ENCODE measurements around the gene KRTAP10-12. TPM values are rescaled to one million over a fixed set of nuclear protein-coding genes. Genes with fewer than 3 reads are reported as not detected.

Gene KRTAP10-12
- polyA plus RNA-seq, 1 of the 3 experiments (the other 2 are of a cell fraction), result not detected

- ChIA-PET CTCF (interaction anchor here (1.5 kb wide), 1 partner anchor 99 kb away, joined by 4 read pairs; no protein-coding TSS in a partner anchor), POLR2A (no interaction called here)
- Histone ChIP-seq H3K9me2 (no peaks in the 10 kb centered on the region), H3K4me3 (ENCODE audit: low read depth in 2 of 2, low read length in 1 of 2) (no peak overlapping the region), H3K4me1 (ENCODE audit: control insufficient read depth in 1 of 2, insufficient read depth in 2 of 2, low read depth in 1 of 2, low read length in 1 of 2) (no peaks in the 10 kb centered on the region; a peak in 1 of 4 replicates), H3F3A (replicated peaks; ENCODE audit: insufficient read depth) (no peaks in the 10 kb centered on the region), H3K27ac (ENCODE audit: low read depth in 2 of 2, low read length in 1 of 2) (no peak overlapping the region), H3K9me3 (0 out of 2 replicates have a peak, but pooled peaks cover 18% of the 10 kb centered on the region), H3K79me2 (ENCODE audit: insufficient read depth) (no peaks in the 10 kb centered on the region), H3K9ac (no peak overlapping the region), H4K20me1 (ENCODE audit: insufficient read depth) (no peaks in the 10 kb centered on the region), H3K27me3 (ENCODE audit: insufficient read depth) (peaks cover 38% of the 10 kb centered on the region), H3K36me3 (replicated peaks in 1 of 2; ENCODE audit: control insufficient read depth in 1 of 2, insufficient read depth in 2 of 2, low read length in 1 of 2) (no peaks in the 10 kb centered on the region), H2AFZ (ENCODE audit: low read depth) (no peak overlapping the region), H3K4me2 (no peak overlapping the region)
- no peak for DNase-seq
- WGBS (ENCODE audit: low lambda C conversion rate), result 14% methylated on average over 9 of the region's 11 CpGs
- TF ChIP-seq SIN3A (IDR thresholded peaks at IDR 0.05; ENCODE audit: borderline replicate concordance, low read depth, low read length) (no peak), MXI1 (IDR thresholded peaks at IDR 0.05; ENCODE audit: low read depth, low read length) (no peak), RXRA (IDR thresholded peaks at IDR 0.05; ENCODE audit: borderline replicate concordance, low read depth) (no peak)
Measured at GRCh38 chr21:44694776-44695175, 2.2 kb upstream of the KRTAP10-12 start.

- no peak overlapping the region for H3K9ac ChIP-seq
Measured at GRCh38 chr21:44695184-44695583, 1.8 kb upstream of the KRTAP10-12 start.

More at GRCh38 chr21:44695184-44695583, 1.8 kb upstream of the KRTAP10-12 start:
- Histone ChIP-seq H3K4me1 (ENCODE audit: control insufficient read depth in 1 of 2, insufficient read depth in 2 of 2, low read depth in 1 of 2, low read length in 1 of 2) (no peaks in the 10 kb centered on the region; a peak in 1 of 4 replicates), H3K9me3 (0 out of 2 replicates have a peak, but pooled peaks cover 18% of the 10 kb centered on the region), H2AFZ (ENCODE audit: low read depth) (no peak overlapping the region), H3K27me3 (ENCODE audit: insufficient read depth) (peaks cover 42% of the 10 kb centered on the region), H3K79me2 (ENCODE audit: insufficient read depth) (no peaks in the 10 kb centered on the region), H4K20me1 (ENCODE audit: insufficient read depth) (no peaks in the 10 kb centered on the region), H3K4me3 (ENCODE audit: low read depth in 2 of 2, low read length in 1 of 2) (no peak overlapping the region), H3K4me2 (no peak overlapping the region), H3K9me2 (no peaks in the 10 kb centered on the region), H3K36me3 (replicated peaks in 1 of 2; ENCODE audit: control insufficient read depth in 1 of 2, insufficient read depth in 2 of 2, low read length in 1 of 2) (no peaks in the 10 kb centered on the region), H3K27ac (ENCODE audit: low read depth in 2 of 2, low read length in 1 of 2) (no peak overlapping the region), H3F3A (replicated peaks; ENCODE audit: insufficient read depth) (no peaks in the 10 kb centered on the region)
- TF ChIP-seq PBX3 (IDR thresholded peaks at IDR 0.05) (no peak), RCOR1 (IDR thresholded peaks at IDR 0.05; ENCODE audit: low read length) (no peak), CTCF (IDR thresholded peaks at IDR 0.05) (no peak), RFX5 (IDR thresholded peaks at IDR 0.05; ENCODE audit: low read length) (no peak), NFIC (IDR thresholded peaks at IDR 0.05; ENCODE audit: borderline replicate concordance) (no peak), SIN3A (IDR thresholded peaks at IDR 0.05; ENCODE audit: borderline replicate concordance, low read depth, low read length) (no peak), MAX (IDR thresholded peaks at IDR 0.05; ENCODE audit: low read depth) (no peak), USF1 (IDR thresholded peaks at IDR 0.05; ENCODE audit: borderline replicate concordance, low read depth) (no peak), NRF1 (IDR thresholded peaks at IDR 0.05; ENCODE audit: low read depth, low read length) (no peak), CHD2 (IDR thresholded peaks at IDR 0.05; ENCODE audit: low read length, partially characterized antibody) (no peak), GABPA (IDR thresholded peaks at IDR 0.05; ENCODE audit: low read depth) (no peak), TCF12 (IDR thresholded peaks at IDR 0.05) (no peak)
- POLR2A ChIA-PET, result no interaction called here
- no peak for DNase-seq
- WGBS (ENCODE audit: low lambda C conversion rate), result 7% methylated on average over 7 of the region's 8 CpGs
- CTCF ChIA-PET, result no interaction called here

All from SK-N-SH (cell line).